H1 (cell line): ENCODE measurements around the gene SLC37A2. TPM values are rescaled to one million over a fixed set of nuclear protein-coding genes. Genes with fewer than 3 reads are reported as not detected.

Source experiments
- CTCF ChIA-PET: fragments of 300-600 bp; sonication (Branson Sonifier 250); formaldehyde crosslinking; loops from one replicate; lab custom pipeline; 2021; ENCODE audit not compliant: partially characterized antibody; lab: Charles Lee
- POLR2A ChIA-PET: fragments of 300-600 bp; sonication (Branson Sonifier 250); formaldehyde crosslinking; loops from one replicate; lab custom pipeline; 2021; ENCODE audit warnings: inconsistent platforms; ENCODE audit not compliant: partially characterized antibody; lab: Charles Lee
- DNase-seq, 2 experiments: peaks; one replicate each; pipeline versions ENCODE4 v3.0.0 to v3.0.0-alpha.2; 2010 to 2022; ENCODE audit warnings: low spot score in 2 of 2, low read depth in 1 of 2, mixed read lengths in 1 of 2
- FAIRE-seq: peaks from 2 replicates; lab custom pipeline; 2011; peaks lifted over from hg19 to GRCh38; lab: Jason Lieb, UNC
- H2AFZ ChIP-seq: 2 replicates; pipeline ENCODE4 v1.8.1; 2012; ENCODE audit warnings: low read length, inconsistent platforms
- H2AK5ac ChIP-seq: 2 replicates; pipeline ENCODE4 v1.6.1; 2013; ENCODE audit warnings: low read depth, low read length
- H2BK120ac ChIP-seq: replicated peaks from 2 replicates; pipeline ENCODE3; 2013; ENCODE audit warnings: low read depth, low read length, inconsistent platforms
- H2BK12ac ChIP-seq: 2 replicates; pipeline ENCODE4 v1.6.1; 2013; ENCODE audit warnings: low read depth, low read length
- H2BK15ac ChIP-seq: 2 replicates; pipeline ENCODE4 v1.6.1; 2013; ENCODE audit warnings: low read length
- H2BK20ac ChIP-seq: 2 replicates; pipeline ENCODE4 v1.6.1; 2013; ENCODE audit warnings: low read length
- H2BK5ac ChIP-seq: 2 replicates; pipeline ENCODE4 v1.6.1; 2013; ENCODE audit warnings: low read depth, low read length
- H3K14ac ChIP-seq: 2 replicates; pipeline ENCODE4 v1.6.1; 2013; ENCODE audit warnings: inconsistent platforms; ENCODE audit not compliant: insufficient read length
- H3K18ac ChIP-seq: 2 replicates; pipeline ENCODE4 v1.6.1; 2013; ENCODE audit warnings: low read length; ENCODE audit errors: extremely low read depth
- H3K23ac ChIP-seq: 2 replicates; pipeline ENCODE4 v1.6.1; 2013; ENCODE audit warnings: inconsistent platforms; ENCODE audit not compliant: insufficient read length
- H3K23me2 ChIP-seq: 2 replicates; pipeline ENCODE4 v1.6.1; 2013; ENCODE audit warnings: low read depth, low read length
- H3K27ac ChIP-seq: 2 replicates; pipeline ENCODE4 v1.6.1; 2011; ENCODE audit warnings: low read depth, low read length, inconsistent platforms
- H3K27me3 ChIP-seq, 4 experiments: replicated peaks in 1 of 4; 1 replicate in 1 of 4; 2 replicates in 3 of 4; pipeline versions ENCODE4 v1.6.1 to v1.8.1; 2011 to 2013; ENCODE audit warnings: low read length in 3 of 4, mild to moderate bottlenecking in 3 of 4, inconsistent platforms in 2 of 4, mixed read lengths in 2 of 4, moderate library complexity in 1 of 4; ENCODE audit not compliant: control insufficient read depth in 3 of 4, insufficient read depth in 3 of 4; ENCODE audit errors: extremely low read depth in 1 of 4
- H3K36me3 ChIP-seq, 4 experiments: 2 replicates each; pipeline versions ENCODE4 v1.6.1 to v1.8.1; 2011 to 2013; ENCODE audit warnings: mild to moderate bottlenecking in 4 of 4, low read length in 3 of 4, moderate library complexity in 2 of 4, control low read depth in 1 of 4, inconsistent platforms in 1 of 4; ENCODE audit not compliant: insufficient read depth in 4 of 4, control insufficient read depth in 2 of 4
- H3K4ac ChIP-seq: replicated peaks from 2 replicates; pipeline ENCODE3; 2013; ENCODE audit warnings: low read length, low read depth, mixed read lengths, inconsistent platforms; ENCODE audit not compliant: insufficient read length
- H3K4me1 ChIP-seq, 4 experiments: replicated peaks in 1 of 4; 1 replicate in 1 of 4; 2 replicates in 3 of 4; pipeline versions ENCODE4 v1.6.1 to v1.8.1; 2011 to 2013; ENCODE audit warnings: low read length in 3 of 4, inconsistent platforms in 2 of 4, mixed read lengths in 1 of 4; ENCODE audit not compliant: insufficient read depth in 4 of 4, control insufficient read depth in 3 of 4
- H3K4me2 ChIP-seq, 2 experiments: 2 replicates each; pipeline versions ENCODE4 v1.6.1 to v1.8.1; 2011 to 2013; ENCODE audit warnings: low read depth in 2 of 2, low read length in 2 of 2, control low read depth in 1 of 2, inconsistent platforms in 1 of 2, mild to moderate bottlenecking in 1 of 2; ENCODE audit not compliant: insufficient read depth in 1 of 2
- H3K4me3 ChIP-seq, 4 experiments: fragments of 200-600, 300-600 bp in 1 of 4; sonication (generic), shearing (Covaris generic), sonication (Bioruptor Twin) in 1 of 4; 2 replicates each; pipeline versions ENCODE4 v1.5.1 to v1.8.1; 2011 to 2016; ENCODE audit warnings: low read length in 4 of 4, low read depth in 3 of 4, control low read depth in 2 of 4, inconsistent platforms in 2 of 4, mild to moderate bottlenecking in 2 of 4, mixed read lengths in 1 of 4, moderate library complexity in 1 of 4; ENCODE audit not compliant: insufficient read depth in 2 of 4; ENCODE audit errors: extremely low read depth in 1 of 4
- H3K56ac ChIP-seq: replicated peaks from 2 replicates; pipeline ENCODE3; 2013; ENCODE audit warnings: low read depth, mild to moderate bottlenecking, mixed read lengths, low read length, inconsistent platforms; ENCODE audit not compliant: insufficient read length
- H3K79me1 ChIP-seq: 2 replicates; pipeline ENCODE4 v1.6.1; 2013; ENCODE audit warnings: low read depth, low read length, control low read depth
- H3K79me2 ChIP-seq, 2 experiments: 2 replicates each; pipeline versions ENCODE4 v1.6.1 to v1.8.1; 2012 to 2013; ENCODE audit warnings: low read length in 2 of 2, mild to moderate bottlenecking in 2 of 2, inconsistent platforms in 1 of 2; ENCODE audit not compliant: insufficient read depth in 2 of 2, control insufficient read depth in 1 of 2
- H3K9ac ChIP-seq, 4 experiments: replicated peaks in 1 of 4; 1 replicate in 1 of 4; 2 replicates in 3 of 4; pipeline versions ENCODE4 v1.6.1 to v1.8.1; 2011 to 2013; ENCODE audit warnings: low read depth in 3 of 4, low read length in 3 of 4, control low read depth in 2 of 4, mild to moderate bottlenecking in 2 of 4, moderate library complexity in 2 of 4, inconsistent platforms in 1 of 4; ENCODE audit errors: extremely low read depth in 1 of 4
- H3K9me3 ChIP-seq, 2 experiments: 2 replicates each; pipeline versions ENCODE4 v1.6.1 to v1.8.1; 2012 to 2013; ENCODE audit warnings: mild to moderate bottlenecking in 2 of 2, moderate library complexity in 2 of 2, control low read depth in 1 of 2, inconsistent platforms in 1 of 2, low read depth in 1 of 2, low read length in 1 of 2, mixed read lengths in 1 of 2; ENCODE audit not compliant: insufficient read depth in 2 of 2
- H4K20me1 ChIP-seq, 2 experiments: replicated peaks in 1 of 2; 2 replicates each; pipeline versions ENCODE3 to v1.8.1; 2011 to 2013; ENCODE audit warnings: inconsistent platforms in 2 of 2, low read length in 2 of 2, mild to moderate bottlenecking in 1 of 2; ENCODE audit not compliant: insufficient read depth in 2 of 2, control insufficient read depth in 1 of 2
- H4K5ac ChIP-seq: 2 replicates; pipeline ENCODE4 v1.6.1; 2013; ENCODE audit warnings: low read length, low read depth, mixed read lengths, inconsistent platforms; ENCODE audit not compliant: insufficient read length
- H4K8ac ChIP-seq: 2 replicates; pipeline ENCODE4 v1.8.0; 2013; ENCODE audit warnings: mild to moderate bottlenecking, moderate library complexity, low read length, inconsistent platforms; ENCODE audit not compliant: insufficient read depth; ENCODE audit errors: extremely low read depth
- H4K91ac ChIP-seq: replicated peaks from 2 replicates; pipeline ENCODE3; 2013; ENCODE audit warnings: low read length, mixed read lengths, inconsistent platforms; ENCODE audit not compliant: insufficient read length
- ASH2L ChIP-seq: fragments of 200-600, 300-600 bp; sonication (generic); IDR thresholded peaks from one replicate; pipeline ENCODE4 v1.7.1; 2017; ENCODE audit warnings: low read length
- CBX5 ChIP-seq: fragments of 300-800, 300-1000 bp; sonication (generic); IDR thresholded peaks from 2 replicates; pipeline ENCODE4 v1.7.1; 2016; ENCODE audit warnings: antibody characterized with exemption, low read length, low read depth
- CTBP2 ChIP-seq: IDR thresholded peaks from 2 replicates; pipeline ENCODE4 v1.7.0; 2011; ENCODE audit warnings: borderline replicate concordance, mild to moderate bottlenecking, moderate library complexity, mixed read lengths, low read length; ENCODE audit not compliant: insufficient read depth, insufficient read length
- E2F6 ChIP-seq: IDR thresholded peaks from 2 replicates; pipeline ENCODE4 v1.6.1; 2012; ENCODE audit warnings: inconsistent platforms
- GTF2F1 ChIP-seq: IDR thresholded peaks from 2 replicates; pipeline ENCODE4 v1.6.1; 2012; ENCODE audit warnings: low read depth, low read length, improper control_type of control experiment, borderline replicate concordance
- HDAC2 ChIP-seq, 2 experiments: fragments of 300-600 bp in 1 of 2; sonication (generic) in 1 of 2; IDR thresholded peaks; 2 replicates each; pipeline ENCODE4 v1.6.1; 2011 to 2012; ENCODE audit warnings: low read depth in 2 of 2, low read length in 2 of 2, mild to moderate bottlenecking in 2 of 2, moderate library complexity in 2 of 2, borderline replicate concordance in 1 of 2, inconsistent platforms in 1 of 2
- JUND ChIP-seq: IDR thresholded peaks from 2 replicates; pipeline ENCODE4 v1.6.1; 2011; ENCODE audit warnings: mild to moderate bottlenecking, improper control_type of control experiment, low read length
- KDM4A ChIP-seq: IDR thresholded peaks from one replicate; pipeline ENCODE4 v1.7.1; 2012; ENCODE audit warnings: low read depth, mild to moderate bottlenecking, moderate library complexity, low read length, inconsistent platforms; ENCODE audit not compliant: severe bottlenecking
- MAFK ChIP-seq: IDR thresholded peaks from 2 replicates; pipeline ENCODE4 v1.6.1; 2012; ENCODE audit warnings: low read depth, mild to moderate bottlenecking, improper control_type of control experiment, low read length
- POU5F1 ChIP-seq: IDR thresholded peaks from 2 replicates; pipeline ENCODE4 v1.6.1; 2011; ENCODE audit warnings: low read depth, mild to moderate bottlenecking, low read length, moderate library complexity
- RAD21 ChIP-seq, 2 experiments: IDR thresholded peaks in 1 of 2; conservative IDR thresholded peaks in 1 of 2; 2 replicates each; pipeline ENCODE4 v1.6.1; 2011; ENCODE audit warnings: low read depth in 2 of 2, low read length in 2 of 2, improper control_type of control experiment in 1 of 2, inconsistent platforms in 1 of 2, mild to moderate bottlenecking in 1 of 2, moderate library complexity in 1 of 2
- SIRT6 ChIP-seq: IDR thresholded peaks from one replicate; pipeline ENCODE4 v1.7.1; 2012; ENCODE audit warnings: low read length, inconsistent platforms
- SP1 ChIP-seq: IDR thresholded peaks from 2 replicates; pipeline ENCODE4 v1.6.1; 2011; ENCODE audit warnings: low read depth, low read length
- TAF1 ChIP-seq: IDR thresholded peaks from 2 replicates; pipeline ENCODE4 v1.6.1; 2011; ENCODE audit warnings: mild to moderate bottlenecking, low read depth, low read length
- WGBS, 2 experiments: shearing (Covaris generic) in 1 of 2; methylation state at CpG; one replicate each; pipeline versions ENCODE4 v1.1.6 to v1.1.7; 2013 to 2015; ENCODE audit warnings: low lambda C conversion rate in 2 of 2, mixed read lengths in 2 of 2, inconsistent platforms in 1 of 2, low coverage in 1 of 2, missing lambda C conversion rate in 1 of 2; ENCODE audit not compliant: insufficient replicate concordance in 2 of 2, insufficient coverage in 1 of 2, insufficient read length in 1 of 2; ENCODE audit errors: extremely low coverage in 1 of 2, missing lambda C conversion rate in 1 of 2; 5-methylcytosine and 5-hydroxymethylcytosine counted together
- polyA plus RNA-seq, 7 experiments: library from polyadenylated mRNA; depleted of rRNA in 3 of 7; stranded (reverse) in 5 of 7; unstranded in 2 of 7; fragments of >200 nt in 5 of 7; fragments of 200-250 nt in 2 of 7; gene quantifications; 1 replicate in 5 of 7; 2 replicates in 1 of 7; 4 replicates in 1 of 7; pipeline versions ENCODE4 v1.2.1 to v1.2.3, GENCODE V29; 2011 to 2013; ENCODE audit warnings: missing spikeins in 2 of 7, mixed read lengths in 2 of 7
- total RNA-seq: library from RNA; stranded (reverse); fragmentation: NEBNext Ultra II Directional; extraction: Animal tissue kit (Norgen Biotek cat#: 25700); gene quantifications from 2 replicates; pipeline ENCODE4 v1.2.1, GENCODE V29; 2021

The SLC37A2 gene
- total and polyA plus RNA-seq, 2 of the 8 experiments (the other 6 are each of a cell fraction or from before 2014, with no cell fraction given) = 1.3 to 1.9 TPM

- no peak for DNase-seq
- no peak overlapping the region for H2BK12ac ChIP-seq
- no peak overlapping the region for H2BK120ac ChIP-seq
- 86% methylated on average over 11 of the region's 11 CpGs; no CpG with 5 or more reads in 1 of the 2 experiments for WGBS, 2 experiments
- no peaks in the 10 kb centered on the region; the same call in 1 of the 2 replicates for H3K79me1 ChIP-seq
- H3K9ac ChIP-seq = no peak overlapping the region
- H3K18ac ChIP-seq = no peak overlapping the region
- no peak overlapping the region; the same call in 1 of the 2 replicates for H4K8ac ChIP-seq
- no peak overlapping the region for H2BK5ac ChIP-seq
- H4K5ac ChIP-seq = no peak overlapping the region
- H4K20me1 ChIP-seq = no peaks in the 10 kb centered on the region
- FAIRE-seq = no peak
- no peak overlapping the region for H2AK5ac ChIP-seq
- CTCF ChIA-PET = interaction anchor here (1.2 to 29.4 kb wide), 11 partner anchors 8 to 353 kb away, joined by 3 to 486 read pairs (median 6); no protein-coding TSS in a partner anchor
- H3K27ac ChIP-seq = no peak overlapping the region
- no peak overlapping the region for H3K14ac ChIP-seq
- no peak overlapping the region for H3K4me3 ChIP-seq
- H3K4me1 ChIP-seq = peaks cover 0 to 6% (median 0%) of the 10 kb centered on the region in 4 experiments; a peak in 1 of 7 replicates
- TF ChIP-seq SIRT6 (no peak), KDM4A (no peak), SP1 (no peak), JUND (no peak), HDAC2 (IDR thresholded peaks at IDR 0.05; ENCODE audit: borderline replicate concordance in 1 of 2, low read depth in 2 of 2, low read length in 2 of 2) (no peak), ASH2L (no peak), CBX5 (no peak), MAFK (no peak), POU5F1 (no peak), E2F6 (no peak), GTF2F1 (no peak), RAD21 (IDR thresholded peaks at IDR 0.05 in 1 of 2, conservative IDR thresholded peaks at IDR 0.05 in 1 of 2; ENCODE audit: low read depth in 2 of 2, low read length in 2 of 2) (no peak), CTBP2 (no peak), TAF1 (no peak)
- no peaks in the 10 kb centered on the region for H3K23me2 ChIP-seq
- H3K56ac ChIP-seq = no peak overlapping the region
- H3K4me2 ChIP-seq = no peak overlapping the region
- no peak overlapping the region for H2AFZ ChIP-seq
- H2BK20ac ChIP-seq = no peak overlapping the region
- no peaks in the 10 kb centered on the region for H3K9me3 ChIP-seq
- H2BK15ac ChIP-seq = no peak overlapping the region
- H3K23ac ChIP-seq = no peak overlapping the region
- no peaks in the 10 kb centered on the region for H3K36me3 ChIP-seq
- no peak overlapping the region for H3K4ac ChIP-seq
- POLR2A ChIA-PET = no interaction called here
- no peak overlapping the region for H4K91ac ChIP-seq
- no peaks in the 10 kb centered on the region; a peak in 1 of 7 replicates for H3K27me3 ChIP-seq
- H3K79me2 ChIP-seq = no peaks in the 10 kb centered on the region
Measured at GRCh38 chr11:125078016-125078415, 14.9 kb downstream of the SLC37A2 start.
